ENCODE data around the gene ODF2L.
"Not testable (repeated sequence)": the region's sequence is repeated elsewhere in the genome, so short reads cannot be mapped to it uniquely, and the experiment has no call there.

Gene ODF2L

GRCh38 chr1:86387916-86388627 is 8.1 kb downstream of the ODF2L start:
- no peak for DNase-seq (ENCODE audit: low read depth)

- DNase-seq (ENCODE audit: low read depth): no peak
Observed at GRCh38 chr1:86382878-86383277, 13.2 kb downstream of the ODF2L start.

- no peak for DNase-seq (ENCODE audit: low read depth)
Observed at GRCh38 chr1:86381223-86381622, 14.9 kb downstream of the ODF2L start.

GRCh38 chr1:86380257-86380861 is 15.8 kb downstream of the ODF2L start:
- DNase-seq (ENCODE audit: low read depth): no peak

GRCh38 chr1:86378813-86379212 is 17.3 kb downstream of the ODF2L start:
- no peak for DNase-seq (ENCODE audit: low read depth)

GRCh38 chr1:86377341-86377740 is 18.8 kb downstream of the ODF2L start:
- no peak for DNase-seq (ENCODE audit: low read depth)

- no peak for DNase-seq (ENCODE audit: low read depth)
Observed at GRCh38 chr1:86375688-86376087, 20.4 kb downstream of the ODF2L start.

GRCh38 chr1:86370601-86371022 is 25.5 kb downstream of the ODF2L start:
- DNase-seq (ENCODE audit: low read depth): no peak

GRCh38 chr1:86365896-86366295 is 30.2 kb downstream of the ODF2L start:
- no peak for DNase-seq (ENCODE audit: low read depth)

- no peak for DNase-seq (ENCODE audit: low read depth)
Observed at GRCh38 chr1:86362807-86363206, 33.3 kb downstream of the ODF2L start.

GRCh38 chr1:86357796-86358195 is 38.3 kb downstream of the ODF2L start:
- no peak for DNase-seq (ENCODE audit: low read depth)

- DNase-seq (ENCODE audit: low read depth): no peak
Observed at GRCh38 chr1:86356247-86356646, 39.9 kb downstream of the ODF2L start.

GRCh38 chr1:86352086-86352485 is 44.0 kb downstream of the ODF2L start:
- DNase-seq (ENCODE audit: low read depth): no peak

GRCh38 chr1:86350230-86350629 is 45.9 kb downstream of the ODF2L start:
- not testable (repeated sequence) for DNase-seq (ENCODE audit: low read depth)

GRCh38 chr1:86346388-86346787 is 49.7 kb downstream of the ODF2L start:
- no peak for DNase-seq (ENCODE audit: low read depth)

- no peak for DNase-seq (ENCODE audit: low read depth)
Observed at GRCh38 chr1:86345042-86345441, 51.1 kb downstream of the ODF2L start.

- no peak for DNase-seq (ENCODE audit: low read depth)
Observed at GRCh38 chr1:86339906-86340305, 56.2 kb downstream of the ODF2L start.

- DNase-seq (ENCODE audit: low read depth): no peak
Observed at GRCh38 chr1:86339014-86339812, 56.9 kb downstream of the ODF2L start.

GRCh38 chr1:86335916-86336315 is 60.2 kb downstream of the ODF2L start:
- no peak for DNase-seq (ENCODE audit: low read depth)

GRCh38 chr1:86325264-86325663 is 70.9 kb downstream of the ODF2L start:
- no peak for DNase-seq (ENCODE audit: low read depth)

GRCh38 chr1:86324130-86324822 is 71.8 kb downstream of the ODF2L start:
- DNase-seq (ENCODE audit: low read depth): no peak

- no peak for DNase-seq (ENCODE audit: low read depth)
Observed at GRCh38 chr1:86322241-86322640, 73.9 kb downstream of the ODF2L start.

All from stimulated activated CD8-positive, alpha-beta memory T cell treated with anti-CD3 and anti-CD28 coated beads, Interleukin-15, amount 100 ng/mL, for 24 hours (primary cell).